NCI-H1694 treated with DMSO at 0.1 percent for 48 hours (cell line): Measurements from ENCODE around the gene POU2F1.
"Not testable (repeated sequence)": the region's sequence is repeated elsewhere in the genome, so short reads cannot be mapped to it uniquely, and the experiment has no call there.

Source experiments
- DNase-seq: peaks from one replicate; lab custom pipeline; 2025; lab: John Stamatoyannopoulos, UW

POU2F1 gene

DNA sequence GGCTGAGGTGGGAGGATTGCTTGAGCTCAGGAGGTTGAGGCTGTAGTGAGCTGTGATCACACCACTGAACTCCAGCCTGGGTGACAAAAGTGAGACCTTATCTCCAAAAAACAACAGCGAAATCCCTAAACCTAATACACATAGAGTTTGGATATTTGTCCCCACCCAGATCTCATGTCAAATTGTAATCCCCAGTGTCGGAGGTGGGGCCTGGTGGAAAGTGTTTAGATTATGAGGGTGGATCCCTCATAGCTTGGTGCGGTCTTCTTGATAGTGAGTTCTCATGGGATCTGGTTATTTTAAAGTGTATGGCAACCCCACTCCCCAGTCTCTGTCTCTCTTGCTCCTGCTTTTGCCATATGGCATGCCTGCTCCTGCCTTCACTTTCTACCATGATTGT lies 94.0 kb downstream of the POU2F1 start:
- DNase-seq, result no peak

- DNase-seq, result no peak
Measured at GRCh38 chr1:167317463-167317862, 96.8 kb downstream of the POU2F1 start.

GRCh38 chr1:167319206-167319605 lies 98.5 kb downstream of the POU2F1 start:
- not testable (repeated sequence) for DNase-seq

DNA sequence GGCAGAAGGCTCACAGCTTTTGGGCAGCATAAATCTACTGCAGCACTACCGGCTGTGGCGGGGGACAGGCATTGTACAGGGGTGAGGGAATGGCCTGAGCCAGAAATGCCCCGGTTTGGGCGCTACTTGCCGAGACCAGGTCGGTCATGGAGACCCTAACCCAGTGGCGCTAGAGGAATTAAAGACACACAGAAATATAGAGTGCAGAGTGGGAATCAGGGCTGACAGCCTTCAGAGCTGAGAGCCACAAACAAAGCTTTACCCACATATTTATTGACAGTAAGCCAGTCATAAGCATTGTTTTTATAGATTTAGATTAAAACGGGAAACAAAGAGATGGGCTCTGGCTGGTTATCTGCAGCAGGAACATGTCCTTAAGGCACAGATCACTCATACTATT lies 101.8 kb downstream of the POU2F1 start:
- no peak for DNase-seq

DNA sequence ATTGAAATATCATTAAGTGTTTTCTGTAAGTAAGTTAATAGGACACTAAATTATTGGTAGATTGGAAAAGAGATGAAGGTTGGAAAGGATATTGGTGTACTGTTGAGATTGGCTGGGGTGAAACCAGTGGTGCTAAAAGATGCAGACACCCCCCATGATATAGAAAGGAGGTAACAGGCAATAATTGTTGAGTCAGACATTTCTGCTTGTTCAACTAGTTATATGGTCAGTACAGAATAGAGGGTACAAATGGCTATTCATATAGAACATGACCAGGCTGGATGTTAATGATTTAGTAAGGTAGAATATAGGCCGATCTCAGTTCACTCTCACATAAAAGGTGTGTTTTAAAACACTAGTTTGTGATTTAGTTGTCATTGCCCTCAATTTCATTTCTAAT lies 104.5 kb downstream of the POU2F1 start:
- DNase-seq, result no peak

GRCh38 chr1:167328306-167328815 lies 107.7 kb downstream of the POU2F1 start:
- DNase-seq, result no peak

DNA sequence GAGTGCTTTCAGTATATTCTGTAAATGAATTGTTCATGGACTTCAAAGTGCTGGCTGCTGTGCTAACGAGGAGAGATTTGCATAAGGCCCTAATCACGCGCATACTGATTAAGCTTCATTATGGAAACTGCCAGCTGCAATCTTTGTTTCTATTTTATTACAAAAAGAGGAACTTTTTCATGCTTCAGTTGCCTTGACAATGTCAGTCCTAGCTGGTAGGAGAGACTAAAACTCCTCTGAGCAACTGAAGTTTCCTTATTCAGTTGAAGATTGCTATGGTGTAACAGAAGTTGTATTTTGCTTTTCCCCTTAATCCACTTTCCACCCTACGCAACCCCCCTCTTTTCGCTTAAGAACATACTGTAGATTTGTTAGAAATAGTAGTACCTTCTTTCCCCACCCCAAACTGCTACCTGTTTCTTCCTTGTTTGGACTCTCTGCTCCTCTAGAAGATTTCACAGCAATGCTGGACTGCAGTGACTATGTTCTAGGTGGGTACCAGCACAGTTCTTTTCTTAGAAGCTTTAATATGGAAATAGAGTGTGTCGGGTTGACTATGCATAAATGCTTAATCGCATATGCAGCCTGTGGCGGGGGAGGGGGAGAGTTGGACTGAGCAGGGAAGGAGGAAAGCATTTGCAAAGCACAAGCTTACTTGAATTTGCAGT lies 108.3 kb downstream of the POU2F1 start:
- no peak for DNase-seq

DNA sequence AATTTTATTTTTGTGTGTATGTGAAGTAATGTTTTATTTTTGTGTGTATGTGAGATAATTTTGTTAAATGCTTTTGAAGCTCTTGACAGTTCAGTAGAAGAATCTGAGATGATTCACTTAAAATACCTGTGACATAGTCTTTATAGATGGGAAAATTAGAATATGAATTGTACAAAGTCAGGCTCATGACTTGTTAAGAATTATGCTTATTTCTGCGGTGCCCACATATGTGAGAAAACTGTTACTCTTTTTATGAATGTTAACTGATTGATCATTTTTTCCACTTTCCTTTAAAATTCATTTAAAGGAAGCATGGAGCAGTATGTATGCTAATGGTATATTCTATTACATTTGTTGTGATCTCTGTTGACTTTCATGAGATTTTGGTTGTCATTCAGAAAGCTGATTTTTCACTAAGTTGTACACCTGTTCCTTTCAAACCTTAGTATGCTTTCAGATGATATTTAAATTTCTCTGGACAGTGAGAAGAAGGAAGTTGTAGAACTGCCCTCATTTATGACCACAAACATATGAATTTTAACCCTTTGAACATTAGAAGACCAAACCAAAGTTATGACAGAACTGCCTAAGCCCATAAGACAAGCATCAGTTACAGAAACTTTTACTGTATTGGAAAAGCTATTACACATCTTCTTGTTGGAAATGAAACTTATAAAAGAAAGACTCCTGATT lies 110.1 kb downstream of the POU2F1 start:
- DNase-seq, result no peak

GRCh38 chr1:167331650-167332049 lies 111.0 kb downstream of the POU2F1 start:
- no peak for DNase-seq

- DNase-seq, result no peak
Measured at GRCh38 chr1:167332503-167332902, 111.8 kb downstream of the POU2F1 start.

GRCh38 chr1:167333124-167333523 lies 112.4 kb downstream of the POU2F1 start:
- DNase-seq, result no peak

DNA sequence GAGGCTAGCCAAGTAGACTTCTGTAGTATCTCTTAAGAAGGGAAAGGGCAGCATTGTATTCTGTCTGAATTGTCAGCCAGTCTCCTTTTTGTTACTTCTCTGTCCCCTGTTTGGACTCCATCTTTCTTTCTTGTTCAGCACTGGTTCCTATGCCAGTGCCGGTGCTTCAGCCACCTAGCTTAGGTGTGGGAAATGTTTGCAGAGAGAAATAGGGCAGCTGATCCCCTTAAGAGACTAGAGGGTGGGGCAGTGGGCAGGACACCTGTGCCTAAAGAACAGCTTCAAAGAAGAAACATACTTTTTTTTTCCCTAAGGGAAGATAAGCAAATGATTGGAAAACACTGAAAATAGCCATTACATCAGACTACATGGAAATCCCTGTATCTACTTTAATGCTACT lies 113.0 kb downstream of the POU2F1 start:
- DNase-seq, result no peak

- DNase-seq, result no peak
Measured at GRCh38 chr1:167339405-167339804, 118.7 kb downstream of the POU2F1 start.

DNA sequence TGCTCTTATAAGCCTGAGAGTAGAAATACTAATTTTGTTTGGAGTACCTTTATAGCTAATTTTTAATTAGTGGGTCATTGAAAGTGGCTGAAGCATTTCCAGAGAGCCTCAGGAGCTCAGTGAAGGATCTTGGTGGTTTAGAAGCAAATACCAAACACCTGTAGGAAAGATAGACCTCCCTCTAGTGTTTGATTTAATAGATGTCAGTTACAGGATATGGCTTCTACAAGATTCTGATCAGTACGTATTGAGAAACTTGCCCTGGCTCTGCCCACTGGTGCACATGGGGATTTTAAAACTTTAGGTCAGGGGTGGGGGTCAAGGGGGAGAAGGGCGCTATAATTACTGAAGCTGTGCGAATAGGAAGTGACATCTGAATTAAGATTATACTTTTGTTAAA lies 122.2 kb downstream of the POU2F1 start:
- DNase-seq, result no peak

DNA sequence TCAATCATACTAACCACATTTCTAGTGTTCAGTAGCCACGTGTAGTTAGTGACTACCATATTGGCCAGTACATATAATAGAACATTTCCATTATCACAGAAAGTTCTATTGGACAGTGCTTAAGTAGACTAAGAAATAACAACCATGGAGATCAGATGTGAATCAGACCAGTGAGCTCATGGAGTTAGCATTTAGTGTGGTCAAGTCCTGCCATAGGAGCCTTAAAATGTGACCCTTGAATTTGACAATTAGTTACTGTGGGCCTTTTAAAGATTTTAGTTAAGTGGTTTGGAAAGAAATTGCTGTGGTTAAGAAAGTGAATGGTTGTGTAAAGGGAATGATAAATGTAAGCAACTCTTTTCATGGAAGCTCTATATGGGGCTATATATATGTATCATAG lies 123.4 kb downstream of the POU2F1 start:
- no peak for DNase-seq

GRCh38 chr1:167344615-167345385 lies 124.1 kb downstream of the POU2F1 start:
- no peak for DNase-seq

- DNase-seq, result no peak
Measured at GRCh38 chr1:167345386-167345733, 124.7 kb downstream of the POU2F1 start.

DNA sequence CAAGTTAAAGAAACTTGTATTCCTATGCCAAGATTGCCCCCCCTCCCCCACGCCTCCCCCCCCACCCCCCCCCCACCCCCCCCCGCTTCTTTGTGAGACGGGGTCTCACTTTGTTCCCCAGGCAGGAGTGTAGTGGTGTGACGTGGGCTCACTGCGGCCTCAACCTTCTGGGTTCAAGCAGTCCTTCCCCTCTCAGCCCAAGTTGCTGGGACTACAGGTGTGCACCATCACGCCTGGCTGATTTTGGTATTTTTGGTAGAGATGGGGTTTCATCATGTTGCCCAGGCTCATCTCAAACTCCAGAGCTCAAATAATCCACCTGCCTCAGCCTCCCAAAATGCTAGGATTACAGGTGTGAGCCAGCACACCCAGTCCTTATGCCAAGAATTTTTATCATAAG lies 136.6 kb downstream of the POU2F1 start:
- DNase-seq, result no peak

DNA sequence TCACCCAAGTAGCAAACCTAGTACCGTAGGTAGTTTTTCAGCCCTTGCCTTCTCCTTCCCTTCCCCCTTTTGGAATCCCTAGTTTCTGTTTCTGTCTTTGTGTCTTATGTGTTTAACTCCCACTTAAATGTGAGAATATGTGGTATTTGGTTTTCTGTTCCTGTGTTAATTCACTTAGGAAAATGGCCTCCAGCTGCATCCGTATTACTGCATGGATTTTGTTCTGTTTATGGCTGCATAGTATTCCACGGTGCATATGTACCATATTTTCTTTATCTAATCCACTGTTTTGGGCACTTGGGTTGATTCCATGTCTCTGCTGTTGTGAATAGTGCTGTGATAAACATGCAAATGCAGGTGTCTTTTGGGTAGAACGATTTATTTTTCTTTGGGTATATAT lies 138.6 kb downstream of the POU2F1 start:
- DNase-seq, result no peak

- no peak for DNase-seq
Measured at GRCh38 chr1:167360120-167360519, 139.4 kb downstream of the POU2F1 start.

- DNase-seq, result no peak
Measured at GRCh38 chr1:167362638-167363037, 142.0 kb downstream of the POU2F1 start.

- DNase-seq, result no peak
Measured at GRCh38 chr1:167364826-167365225, 144.1 kb downstream of the POU2F1 start.

GRCh38 chr1:167365360-167365759 lies 144.7 kb downstream of the POU2F1 start:
- no peak for DNase-seq
